HuH-7.5 (cell line): ENCODE results near the gene ARHGEF11.
A peak's percentile ranks its signal among the peaks of the same experiment; 100 is the strongest.

Source experiments
- DNase-seq: peaks from one replicate; pipeline ENCODE4 v3.0.0; 2011; ENCODE audit warnings: low spot score

Gene ARHGEF11

GRCh38 chr1:156894711-156895454 lies 150.7 kb downstream of the ARHGEF11 start:
- DNase-seq = no peak

GRCh38 chr1:156894001-156894400 lies 151.5 kb downstream of the ARHGEF11 start:
- no peak for DNase-seq

- no peak for DNase-seq
These were observed 152.2 kb downstream of the ARHGEF11 start, which contains the start of gene PEAR1 for GRCh38 chr1:156893048-156893953. TSS of gene PEAR1 (plus strand) at chr1:156893718. CDS start at chr1:156903927, 10,209 bp downstream.

GRCh38 chr1:156892190-156893047 lies 153.1 kb downstream of the ARHGEF11 start:
- peak; percentile 95 for DNase-seq

DNA sequence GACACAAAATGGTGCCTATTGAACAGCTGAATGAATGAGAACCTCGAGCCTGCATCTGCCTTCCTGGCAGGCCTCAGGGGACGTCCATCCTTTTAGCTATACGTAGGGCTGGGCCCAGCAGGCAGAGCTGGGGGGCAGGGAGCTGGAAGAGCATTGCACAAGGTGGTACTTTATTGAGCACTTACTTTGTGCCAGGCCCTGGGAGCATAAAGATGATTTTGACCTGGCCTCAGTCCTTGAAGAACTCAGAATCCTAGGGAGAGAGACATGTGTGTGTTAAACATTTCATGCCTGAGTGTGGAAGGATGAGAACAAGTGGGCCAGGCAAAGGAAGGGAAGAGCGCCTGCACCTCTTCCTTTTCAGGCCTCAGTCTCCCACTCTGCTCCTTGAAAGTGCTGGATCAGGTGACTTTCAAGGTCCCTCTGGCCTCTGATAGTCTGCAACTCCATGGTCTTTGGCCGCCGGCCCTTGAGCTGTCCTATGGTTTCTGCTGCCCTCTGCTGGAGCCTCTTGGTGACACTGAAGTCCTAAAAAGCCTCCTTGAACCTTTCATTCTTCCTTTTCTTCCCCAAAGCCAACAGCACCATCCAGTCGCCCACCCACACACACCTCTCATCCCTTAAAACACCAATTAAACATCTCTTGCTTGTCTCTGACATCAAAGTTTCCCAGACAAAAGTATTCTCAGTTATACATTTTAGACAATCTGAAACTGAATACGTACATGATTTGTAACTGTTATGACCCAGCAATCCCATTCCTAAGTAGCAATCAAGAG lies 155.6 kb downstream of the ARHGEF11 start:
- DNase-seq = peak; percentile 86

DNA sequence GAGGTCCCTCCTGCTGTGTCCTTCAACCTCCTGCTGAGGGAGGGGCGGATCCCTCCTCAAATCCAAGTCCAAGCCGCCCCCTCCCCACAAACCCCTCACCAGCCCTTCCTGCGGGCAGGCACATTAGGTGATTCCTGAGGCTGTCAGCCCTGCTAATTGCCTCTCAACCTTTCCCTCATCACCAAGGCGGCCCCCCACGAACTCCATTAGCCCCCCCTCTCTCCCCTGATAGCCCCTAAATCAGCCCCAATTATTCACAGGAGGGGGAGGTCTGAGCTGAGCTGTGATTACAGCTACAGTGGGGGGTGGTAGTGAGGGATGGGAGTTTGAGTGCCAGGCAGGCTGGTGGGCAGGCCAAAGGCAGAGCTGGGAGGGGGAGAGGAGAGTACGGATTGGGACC lies 157.8 kb downstream of the ARHGEF11 start:
- DNase-seq = no peak

DNA sequence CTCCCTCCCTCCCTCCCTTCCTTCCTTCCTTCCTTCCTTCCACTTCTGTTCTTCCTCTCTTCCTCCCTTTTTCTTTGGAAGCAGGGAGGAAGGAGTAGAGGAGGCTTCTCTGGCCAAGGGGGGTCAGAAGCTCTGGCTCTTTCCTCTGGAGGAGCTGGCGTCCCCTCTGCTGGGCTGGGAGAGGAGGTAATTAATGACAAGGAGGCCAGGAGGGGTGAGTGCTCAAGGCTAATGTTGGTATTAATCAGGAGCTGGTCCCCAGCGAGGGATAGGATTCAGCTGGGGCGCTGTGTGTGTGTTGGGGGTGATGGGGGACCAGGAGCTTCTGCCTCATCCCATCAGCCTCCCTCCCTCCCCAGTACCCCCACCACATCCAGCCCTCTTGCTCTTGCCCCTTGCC lies 158.2 kb downstream of the ARHGEF11 start:
- DNase-seq = no peak

DNA sequence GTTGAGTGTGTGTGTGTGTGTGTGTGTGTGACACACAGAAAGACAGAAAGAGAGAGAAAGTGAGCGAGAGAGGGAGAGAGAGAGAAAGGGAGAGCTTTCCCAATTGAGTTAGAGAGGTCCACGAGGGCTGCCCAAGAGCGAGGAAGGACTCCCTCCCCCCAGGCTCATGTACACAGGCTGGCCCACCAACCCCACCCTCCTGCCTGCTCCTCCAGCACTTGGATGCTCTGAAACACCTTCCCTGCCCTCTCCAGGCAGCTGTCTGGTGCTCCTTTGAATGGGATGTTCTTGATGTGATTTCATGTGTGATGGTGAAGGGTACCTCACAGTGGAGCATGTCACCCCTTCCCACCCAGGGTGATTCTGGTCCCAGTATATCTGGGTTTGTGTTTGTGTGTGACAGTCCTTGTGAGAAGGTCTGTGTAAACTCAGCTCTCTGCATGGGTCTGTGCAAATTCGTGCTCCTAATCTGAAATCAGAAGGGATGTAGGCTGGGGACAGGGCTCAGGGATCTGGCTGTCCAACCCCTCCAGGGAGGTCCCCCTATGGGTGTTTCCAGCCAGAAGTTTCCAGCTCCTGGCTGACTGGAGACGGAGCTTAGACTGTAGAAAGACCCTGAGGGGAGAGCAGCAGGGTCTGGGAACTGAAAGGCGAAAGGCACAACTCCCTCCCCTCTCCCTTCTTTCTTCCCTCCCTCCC lies 158.8 kb downstream of the ARHGEF11 start:
- DNase-seq = no peak

DNA sequence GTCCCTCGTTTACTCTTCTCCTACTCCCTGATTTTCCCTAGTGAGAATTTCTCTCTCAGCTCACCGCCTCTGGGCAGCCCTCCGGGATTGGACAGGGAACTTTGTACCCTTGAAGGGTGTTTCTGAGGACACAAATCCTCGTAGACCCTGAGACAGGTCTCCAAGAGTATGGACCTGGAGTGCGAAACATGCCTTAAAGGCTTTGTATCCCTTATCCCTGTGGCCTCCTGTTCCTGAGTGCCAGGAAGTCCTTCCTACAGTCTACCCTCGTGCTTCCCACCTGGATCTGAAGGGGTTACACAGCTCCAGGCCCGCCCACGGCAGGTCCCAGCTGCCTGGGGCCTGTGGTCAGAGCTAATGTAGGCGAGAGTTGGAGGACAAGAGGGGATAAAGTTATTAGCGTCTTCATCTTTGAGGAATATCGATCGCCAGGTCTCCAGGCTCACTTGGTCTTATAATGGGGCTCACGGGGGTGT lies 159.6 kb downstream of the ARHGEF11 start:
- no peak for DNase-seq

DNA sequence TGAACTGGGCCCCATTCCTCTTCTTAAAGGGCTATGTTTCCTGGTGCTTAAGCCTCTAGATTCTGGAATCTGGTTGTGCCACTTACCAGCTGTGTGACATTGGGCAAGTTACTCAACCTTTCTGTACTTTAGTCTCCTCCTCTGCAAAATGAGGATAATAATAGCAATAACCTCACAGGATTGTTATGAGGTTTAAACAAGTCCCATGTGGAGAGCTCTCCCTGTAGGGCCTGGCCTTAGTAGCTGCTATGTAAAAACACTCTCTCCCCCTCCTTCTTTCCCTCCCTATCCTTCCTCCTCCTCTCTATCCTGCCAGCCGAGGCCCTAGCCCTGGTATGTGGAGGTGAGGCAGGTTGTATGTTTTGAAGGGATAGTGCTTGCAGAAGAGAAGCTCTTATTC lies 160.2 kb downstream of the ARHGEF11 start:
- DNase-seq = no peak
